HepG2 (cell line): Measurements from ENCODE around the gene SNRNP200. TPM values are rescaled to one million over a fixed set of nuclear protein-coding genes. Genes with fewer than 3 reads are reported as not detected.

Experiments used
- AHR ChIP-seq: IDR thresholded peaks from 2 replicates; pipeline ENCODE4 v1.6.1; 2018; ENCODE audit warnings: missing genetic modification reagents, missing compliant biosample characterization
- BCL3 ChIP-seq: sonication (generic); formaldehyde crosslinking; IDR thresholded peaks from 2 replicates; pipeline ENCODE4 v1.5.1; 2020; ENCODE audit warnings: mild to moderate bottlenecking, missing genetic modification reagents, moderate library complexity
- CCDC6 ChIP-seq: sonication (generic); formaldehyde crosslinking; IDR thresholded peaks from 2 replicates; pipeline ENCODE4 v1.8.1; 2022; ENCODE audit warnings: mild to moderate bottlenecking, missing genetic modification reagents, moderate library complexity
- CENPBD1 ChIP-seq: sonication (generic); formaldehyde crosslinking; IDR thresholded peaks from 2 replicates; pipeline ENCODE4 v1.8.0; 2022; ENCODE audit warnings: missing genetic modification reagents, low read depth, mild to moderate bottlenecking, borderline replicate concordance
- CENPT ChIP-seq: sonication (generic); formaldehyde crosslinking; IDR thresholded peaks from 2 replicates; pipeline ENCODE4 v1.8.0; 2022; ENCODE audit warnings: low read depth, mild to moderate bottlenecking, moderate library complexity, missing genetic modification reagents
- CREM ChIP-seq, 2 experiments: sonication (generic) in 1 of 2; formaldehyde crosslinking in 1 of 2; IDR thresholded peaks; 2 replicates each; pipeline versions ENCODE4 v1.4.0 to v1.6.1; 2016 to 2020; ENCODE audit warnings: antibody characterized with exemption in 1 of 2, mild to moderate bottlenecking in 1 of 2, missing genetic modification reagents in 1 of 2
- CSRNP2 ChIP-seq: sonication (generic); formaldehyde crosslinking; conservative IDR thresholded peaks from 2 replicates; pipeline ENCODE4 v1.8.0; 2022; ENCODE audit warnings: low read depth, missing genetic modification reagents
- EED ChIP-seq: sonication (generic); formaldehyde crosslinking; IDR thresholded peaks from 2 replicates; pipeline ENCODE4 v1.5.0; 2020; ENCODE audit warnings: mild to moderate bottlenecking, missing genetic modification reagents
- FOSL1 ChIP-seq: sonication (generic); formaldehyde crosslinking; IDR thresholded peaks from 2 replicates; pipeline ENCODE4 v1.9.0; 2021; ENCODE audit warnings: missing genetic modification reagents, borderline replicate concordance
- FOXP4 ChIP-seq: sonication (generic); formaldehyde crosslinking; IDR thresholded peaks from 2 replicates; pipeline ENCODE4 v1.4.0; 2020; ENCODE audit warnings: missing genetic modification reagents
- HHEX ChIP-seq: IDR thresholded peaks from 2 replicates; pipeline ENCODE4 v1.6.1; 2016; ENCODE audit warnings: control low read depth
- HNRNPUL1 ChIP-seq: fragments of 200-400 bp; formaldehyde crosslinking; IDR thresholded peaks from 2 replicates; pipeline ENCODE4 v1.6.1; 2017; ENCODE audit warnings: low read depth, mild to moderate bottlenecking, low read length, moderate library complexity
- KMT2B ChIP-seq: IDR thresholded peaks from 2 replicates; pipeline ENCODE4 v1.6.1; 2016; ENCODE audit warnings: missing genetic modification reagents, missing compliant biosample characterization
- SNAI1 ChIP-seq: sonication (generic); formaldehyde crosslinking; IDR thresholded peaks from 2 replicates; pipeline ENCODE4 v1.5.0; 2020; ENCODE audit warnings: mild to moderate bottlenecking, missing genetic modification reagents, borderline replicate concordance
- SYNCRIP ChIP-seq: fragments of 200-400 bp; formaldehyde crosslinking; IDR thresholded peaks from 2 replicates; pipeline ENCODE4 v1.6.1; 2018; ENCODE audit warnings: mild to moderate bottlenecking, low read depth, low read length; ENCODE audit not compliant: insufficient read depth
- TBX3 ChIP-seq: fragments of 450-650 bp; IDR thresholded peaks from 2 replicates; pipeline ENCODE4 v1.6.1; 2017; ENCODE audit warnings: antibody characterized with exemption, mild to moderate bottlenecking, inconsistent platforms, borderline replicate concordance
- ZFP62 ChIP-seq: sonication (generic); formaldehyde crosslinking; IDR thresholded peaks from 2 replicates; pipeline ENCODE4 v1.4.0; 2020; ENCODE audit warnings: missing genetic modification reagents
- ZNF24 ChIP-seq: fragments of 450-650 bp; IDR thresholded peaks from 2 replicates; pipeline ENCODE4 v1.6.1; 2017; ENCODE audit warnings: antibody characterized with exemption, mild to moderate bottlenecking
- ZNF546 ChIP-seq: sonication (generic); formaldehyde crosslinking; conservative IDR thresholded peaks from 2 replicates; pipeline ENCODE4 v1.8.1; 2023; ENCODE audit warnings: mild to moderate bottlenecking, missing genetic modification reagents
- ZNF761 ChIP-seq: sonication (generic); formaldehyde crosslinking; conservative IDR thresholded peaks from 2 replicates; pipeline ENCODE4 v1.4.0; 2020; ENCODE audit warnings: mild to moderate bottlenecking, missing genetic modification reagents
- ZNF768 ChIP-seq: sonication (generic); formaldehyde crosslinking; IDR thresholded peaks from 2 replicates; pipeline ENCODE4 v1.4.0; 2020; ENCODE audit warnings: missing genetic modification reagents
- ZNF883 ChIP-seq: sonication (generic); formaldehyde crosslinking; IDR thresholded peaks from 2 replicates; pipeline ENCODE4 v1.5.1; 2020; ENCODE audit warnings: mild to moderate bottlenecking, missing genetic modification reagents; ENCODE audit errors: not compliant biosample characterization
- ZZZ3 ChIP-seq: sonication (generic); formaldehyde crosslinking; IDR thresholded peaks from 2 replicates; pipeline ENCODE4 v1.4.0; 2020; ENCODE audit warnings: missing genetic modification reagents, mild to moderate bottlenecking, borderline replicate concordance
- polyA plus RNA-seq, 8 experiments: library from polyadenylated mRNA; depleted of rRNA in 3 of 8; stranded (reverse) in 7 of 8; unstranded in 1 of 8; fragments of >200 nt; fragmentation: Illumina TruSeq in 4 of 8; extraction: Trizol in 4 of 8; gene quantifications; 2 replicates each; pipeline versions ENCODE4 v1.2.1 to v1.2.3, GENCODE V29; 2011 to 2016; ENCODE audit warnings: low read depth in 4 of 8, missing spikeins in 1 of 8, mixed read lengths in 1 of 8; ENCODE audit not compliant: insufficient read depth in 1 of 8
- total RNA-seq, 5 experiments: library from RNA; depleted of rRNA; stranded (reverse); fragments of >200 nt; fragmentation: Illumina TruSeq; extraction: Trizol; gene quantifications; 2 replicates each; pipeline ENCODE4 v1.2.3, GENCODE V29; 2016; ENCODE audit warnings: low read depth in 1 of 5

SNRNP200 gene
- total and polyA plus RNA-seq, 2 of the 13 experiments (the other 11 are each of a cell fraction or from before 2014, with no cell fraction given): 99.0 to 232 TPM

- TF ChIP-seq CENPBD1 (CRISPR knock-in tag) (peak; percentile 77; the same call in 1 of the 2 replicates), AHR (CRISPR knock-in tag) (no peak; the same call in none of the 2 replicates), BCL3 (CRISPR knock-in tag) (peak; percentile 16), FOSL1 (no peak), ZNF761 (CRISPR knock-in tag) (peak; percentile 87), TBX3 (no peak), HHEX (CRISPR knock-in tag) (0 out of 2 replicates have a peak, but pooled peaks have one; percentile 26), ZNF768 (CRISPR knock-in tag) (peak; percentile 87; the same call in 1 of the 2 replicates), FOXP4 (peak; percentile 80), CSRNP2 (CRISPR knock-in tag) (no peak), HNRNPUL1 (peak; percentile 82), CENPT (CRISPR knock-in tag) (no peak), ZNF883 (peak; percentile 86), EED (CRISPR knock-in tag) (0 out of 2 replicates have a peak, but pooled peaks have one; percentile 51), SNAI1 (CRISPR knock-in tag) (no peak), ZNF546 (CRISPR knock-in tag) (peak; percentile 97), ZZZ3 (CRISPR knock-in tag) (peak; percentile 83), KMT2B (peak; percentile 96), CCDC6 (CRISPR knock-in tag) (peak; percentile 96), CREM (IDR thresholded peaks at IDR 0.05) (peak; percentile 96), CREM (CRISPR knock-in tag; IDR thresholded peaks at IDR 0.05) (0 out of 2 replicates have a peak, but pooled peaks have one; percentile 44), ZFP62 (CRISPR knock-in tag) (no peak), SYNCRIP (no peak), ZNF24 (no peak)
These were observed 39.3 kb downstream of the SNRNP200 start, which contains the start of the genes CIAO1 and TMEM127 (continued) for GRCh38 chr2:96265840-96266679.
